ENCODE data around the gene ZNF14. TPM values are rescaled to one million over a fixed set of nuclear protein-coding genes. Genes with fewer than 3 reads are reported as not detected.

Gene ZNF14
- total and polyA plus RNA-seq, 2 of the 13 experiments (the other 11 are each of a cell fraction or from before 2014, with no cell fraction given) = 1.9 to 6.2 TPM

- TF ChIP-seq FOXO4 (CRISPR knock-in tag; conservative IDR thresholded peaks at IDR 0.05) (no peak), JARID2 (CRISPR knock-in tag; IDR thresholded peaks at IDR 0.05; ENCODE audit: insufficient replicate concordance) (no peak), ZNF280D (CRISPR knock-in tag; IDR thresholded peaks at IDR 0.05) (peak; percentile 53; the same call in 1 of the 2 replicates), KMT2A (CRISPR knock-in tag; IDR thresholded peaks at IDR 0.05) (peak; percentile 53; the same call in 1 of the 2 replicates), ZBTB20 (CRISPR knock-in tag; IDR thresholded peaks at IDR 0.05; ENCODE audit: borderline replicate concordance, low read depth) (no peak), HNF4A (CRISPR knock-in tag; IDR thresholded peaks at IDR 0.05) (peak; percentile 89), HDAC6 (IDR thresholded peaks at IDR 0.05; ENCODE audit: low read depth, low read length) (no peak), SCMH1 (CRISPR knock-in tag; IDR thresholded peaks at IDR 0.05; ENCODE audit: borderline replicate concordance) (no peak), GTF3A (CRISPR knock-in tag; conservative IDR thresholded peaks at IDR 0.05) (no peak), SNAPC2 (CRISPR knock-in tag; IDR thresholded peaks at IDR 0.05) (no peak), ZKSCAN1 (IDR thresholded peaks at IDR 0.05; ENCODE audit: low read length) (no peak), ZMYM2 (CRISPR knock-in tag; IDR thresholded peaks at IDR 0.05) (peak; percentile 34; the same call in 1 of the 2 replicates), NONO (IDR thresholded peaks at IDR 0.05) (no peak), NONO (CRISPR knock-in tag; conservative IDR thresholded peaks at IDR 0.05) (peak; percentile 67; the same call in 1 of the 2 replicates), ZNF10 (CRISPR knock-in tag; IDR thresholded peaks at IDR 0.05; ENCODE audit: borderline replicate concordance, low read depth) (no peak), ZSCAN31 (CRISPR knock-in tag; IDR thresholded peaks at IDR 0.05; ENCODE audit: low read depth) (0 out of 2 replicates have a peak, but pooled peaks have one; percentile 52), KLF11 (CRISPR knock-in tag; IDR thresholded peaks at IDR 0.05) (no peak), HBP1 (CRISPR knock-in tag; IDR thresholded peaks at IDR 0.05; ENCODE audit: low read depth) (no peak; the same call in 1 of the 2 replicates), ZFX (CRISPR knock-in tag; IDR thresholded peaks at IDR 0.05; ENCODE audit: low read depth) (0 out of 2 replicates have a peak, but pooled peaks have one; percentile 30), ZC3H13 (CRISPR knock-in tag; IDR thresholded peaks at IDR 0.05) (peak; percentile 8; the same call in 1 of the 2 replicates), TARDBP (CRISPR knock-in tag; IDR thresholded peaks at IDR 0.05) (peak; percentile 49; the same call in 1 of the 2 replicates), CHCHD3 (CRISPR knock-in tag; IDR thresholded peaks at IDR 0.05) (no peak)
Observed at GRCh38 chr19:19668230-19669012, 64.5 kb downstream of the ZNF14 start, which contains the start of gene ZNF101 (continued).
